PC-3 (cell line): ENCODE results near the gene ADCY10. TPM values are rescaled to one million over a fixed set of nuclear protein-coding genes. Genes with fewer than 3 reads are reported as not detected.

Experiments used
- ATAC-seq: fragments of 200-7000 bp; cut with Tn5 transposase; 2 replicates; pipeline ENCODE4 v1.9.1; 2020; ENCODE audit warnings: mild to moderate bottlenecking, moderate library complexity
- BruUV-seq: library from RNA; stranded (reverse); fragments of 400-500 nt; replicated peaks from 2 replicates; lab custom pipeline; 2021; lab: Mats Ljungman, UMichigan
- CTCF ChIA-PET: fragments of 300-600 bp; sonication (Branson Sonifier 250); formaldehyde crosslinking; loops from one replicate; lab custom pipeline; 2022; ENCODE audit warnings: antibody characterized with exemption; lab: Charles Lee
- POLR2A ChIA-PET: fragments of 300-600 bp; sonication (Branson Sonifier 250); formaldehyde crosslinking; loops from one replicate; lab custom pipeline; 2022; ENCODE audit warnings: antibody characterized with exemption; ENCODE audit not compliant: unreplicated experiment; lab: Charles Lee
- DNase-seq: peaks from one replicate; pipeline ENCODE4 v3.0.0-alpha.2; 2015
- H2AFZ ChIP-seq: fragments of 300-600 bp; sonication (generic); 2 replicates; pipeline ENCODE4 v1.6.0; 2016; ENCODE audit warnings: antibody characterized with exemption, low read length
- H3F3A ChIP-seq: fragments of 300-600 bp; sonication (generic); one replicate; pipeline ENCODE4 v1.6.0; 2017; ENCODE audit warnings: antibody characterized with exemption, low read length, control low read depth, mild to moderate bottlenecking; ENCODE audit not compliant: unreplicated experiment
- H3K27ac ChIP-seq: fragments of 300-600 bp; sonication (generic); 2 replicates; pipeline ENCODE4 v1.5.1; 2016; ENCODE audit warnings: mild to moderate bottlenecking, low read length
- H3K27me3 ChIP-seq: fragments of 300-600 bp; sonication (generic); 2 replicates; pipeline ENCODE4 v1.6.1; 2016; ENCODE audit warnings: low read length, mixed read lengths
- H3K36me3 ChIP-seq: fragments of 300-600 bp; sonication (generic); 2 replicates; pipeline ENCODE4 v1.6.1; 2016; ENCODE audit warnings: low read depth, mixed run types, low read length, mixed read lengths
- H3K4me1 ChIP-seq: fragments of 300-600 bp; sonication (generic); 2 replicates; pipeline ENCODE4 v1.5.1; 2016; ENCODE audit warnings: low read length; ENCODE audit not compliant: insufficient read depth
- H3K4me2 ChIP-seq: fragments of 300-600 bp; sonication (generic); 2 replicates; pipeline ENCODE4 v1.6.0; 2016; ENCODE audit warnings: low read length
- H3K4me3 ChIP-seq: fragments of 300-600 bp; sonication (generic); 2 replicates; pipeline ENCODE4 v1.5.1; 2016; ENCODE audit warnings: mild to moderate bottlenecking, low read length, mixed read lengths
- H3K79me2 ChIP-seq: fragments of 300-600 bp; sonication (generic); 2 replicates; pipeline ENCODE4 v1.6.1; 2017; ENCODE audit warnings: low read length, mixed read lengths
- H3K9ac ChIP-seq: fragments of 300-600 bp; sonication (generic); 2 replicates; pipeline ENCODE4 v1.6.0; 2016; ENCODE audit warnings: mild to moderate bottlenecking, low read length
- H3K9me2 ChIP-seq: fragments of 300-600 bp; sonication (generic); replicated peaks from 2 replicates; pipeline ENCODE4 v1.6.1; 2016; ENCODE audit warnings: mixed run types, low read length, mixed read lengths
- H3K9me3 ChIP-seq: fragments of 300-600 bp; sonication (generic); 2 replicates; pipeline ENCODE4 v1.6.1; 2016; ENCODE audit warnings: low read length, mixed read lengths
- H4K20me1 ChIP-seq: fragments of 300-600 bp; sonication (generic); 2 replicates; pipeline ENCODE4 v1.6.1; 2016; ENCODE audit warnings: low read length, mixed read lengths
- EZH2 ChIP-seq: fragments of 300-600 bp; sonication (generic); IDR thresholded peaks from one replicate; pipeline ENCODE4 v1.6.1; 2017; ENCODE audit warnings: antibody characterized with exemption, mild to moderate bottlenecking, low read length; ENCODE audit not compliant: unreplicated experiment
- EZH2phosphoT487 ChIP-seq: fragments of 300-600 bp; sonication (generic); IDR thresholded peaks from 2 replicates; pipeline ENCODE4 v1.6.1; 2018; ENCODE audit warnings: mild to moderate bottlenecking, antibody characterized with exemption, low read length, borderline replicate concordance
- intact Hi-C: fragments of 100-400 bp; cut with micrococcal nuclease; formaldehyde crosslinking; loops from 2 replicates; pipeline ENCODE4 v1.9.0; 2023
- total RNA-seq: library from RNA; depleted of rRNA; stranded (reverse); fragments of >200 nt; gene quantifications from 2 replicates; pipeline ENCODE4 v1.2.3, GENCODE V29; 2014
- TF ChIP-seq, protein P1 (sequence below): fragments of 300-600 bp; sonication (generic); conservative IDR thresholded peaks from 2 replicates; pipeline ENCODE4 v1.5.1; 2017; ENCODE audit warnings: antibody characterized with exemption, low read depth, mild to moderate bottlenecking, low read length

ADCY10 gene
- total RNA-seq, 1 experiment from 2014 or later = not detected

DNA sequence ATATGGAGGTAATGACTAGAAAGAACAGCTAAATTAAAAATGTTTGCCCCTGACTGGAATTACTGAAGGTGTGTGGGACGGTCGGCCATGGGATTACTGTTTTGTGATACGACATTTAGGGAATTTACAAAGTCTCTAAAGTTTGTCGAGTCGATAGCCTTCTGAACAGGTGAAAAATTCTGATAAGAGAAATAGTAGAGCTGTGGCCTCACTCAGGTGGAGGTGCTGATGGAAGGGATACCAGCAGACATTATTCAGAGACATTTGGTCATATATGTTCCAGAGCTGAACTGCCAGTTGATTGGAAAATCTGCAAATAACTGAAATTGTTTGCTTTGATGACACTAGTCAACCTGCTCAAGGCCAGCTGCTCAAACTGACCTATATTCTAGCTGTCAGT is 71.1 kb downstream of the ADCY10 start:
- Histone ChIP-seq H3K4me2 (no peak overlapping the region), H3K9me2 (no peaks in the 10 kb centered on the region), H2AFZ (no peak overlapping the region), H3K9ac (no peak overlapping the region), H4K20me1 (no peaks in the 10 kb centered on the region), H3K27ac (no peak overlapping the region), H3K4me1 (no peaks in the 10 kb centered on the region), H3K4me3 (no peak overlapping the region), H3K79me2 (no peaks in the 10 kb centered on the region), H3K9me3 (no peaks in the 10 kb centered on the region), H3K27me3 (no peaks in the 10 kb centered on the region), H3K36me3 (no peaks in the 10 kb centered on the region), H3F3A (no peaks in the 10 kb centered on the region)
- CTCF ChIA-PET = no interaction called here
- no TSS peak for BruUV-seq
- no peak for ATAC-seq
- POLR2A ChIA-PET = no interaction called here
- intact Hi-C loops = no loop called here
- TF ChIP-seq EZH2 (no peak), EZH2phosphoT487 (no peak)
- TF ChIP-seq, protein P1, sequence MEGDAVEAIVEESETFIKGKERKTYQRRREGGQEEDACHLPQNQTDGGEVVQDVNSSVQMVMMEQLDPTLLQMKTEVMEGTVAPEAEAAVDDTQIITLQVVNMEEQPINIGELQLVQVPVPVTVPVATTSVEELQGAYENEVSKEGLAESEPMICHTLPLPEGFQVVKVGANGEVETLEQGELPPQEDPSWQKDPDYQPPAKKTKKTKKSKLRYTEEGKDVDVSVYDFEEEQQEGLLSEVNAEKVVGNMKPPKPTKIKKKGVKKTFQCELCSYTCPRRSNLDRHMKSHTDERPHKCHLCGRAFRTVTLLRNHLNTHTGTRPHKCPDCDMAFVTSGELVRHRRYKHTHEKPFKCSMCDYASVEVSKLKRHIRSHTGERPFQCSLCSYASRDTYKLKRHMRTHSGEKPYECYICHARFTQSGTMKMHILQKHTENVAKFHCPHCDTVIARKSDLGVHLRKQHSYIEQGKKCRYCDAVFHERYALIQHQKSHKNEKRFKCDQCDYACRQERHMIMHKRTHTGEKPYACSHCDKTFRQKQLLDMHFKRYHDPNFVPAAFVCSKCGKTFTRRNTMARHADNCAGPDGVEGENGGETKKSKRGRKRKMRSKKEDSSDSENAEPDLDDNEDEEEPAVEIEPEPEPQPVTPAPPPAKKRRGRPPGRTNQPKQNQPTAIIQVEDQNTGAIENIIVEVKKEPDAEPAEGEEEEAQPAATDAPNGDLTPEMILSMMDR = no peak
- no peak for DNase-seq

DNA sequence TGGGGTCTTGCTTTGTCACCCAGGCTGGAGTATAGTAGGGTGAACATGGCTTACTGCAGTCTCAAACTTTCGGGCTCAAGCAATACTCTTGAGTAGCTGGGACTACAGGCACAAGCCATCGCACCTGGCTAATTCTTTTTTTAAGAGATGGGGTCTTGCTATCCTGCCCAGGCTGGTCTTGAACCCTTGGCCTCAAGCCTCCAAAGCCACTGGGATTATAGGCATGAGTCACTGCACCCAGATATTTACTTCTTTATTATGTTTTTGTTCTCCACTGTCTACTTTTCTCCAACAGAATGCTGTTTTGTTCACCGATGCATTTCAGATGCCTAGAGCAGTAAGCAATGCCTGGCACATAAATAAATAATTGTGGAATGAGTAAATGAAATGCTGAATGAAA is 72.4 kb downstream of the ADCY10 start:
- no peaks in the 10 kb centered on the region for H3K9me2 ChIP-seq
- POLR2A ChIA-PET = no interaction called here
- H3K9ac ChIP-seq = no peak overlapping the region
- H3K4me2 ChIP-seq = no peak overlapping the region
- no peak overlapping the region for H3K4me3 ChIP-seq
- no TSS peak for BruUV-seq
- intact Hi-C loops = no loop called here
- no peak overlapping the region for H3K27ac ChIP-seq
- no peaks in the 10 kb centered on the region for H3F3A ChIP-seq
- CTCF ChIA-PET = no interaction called here
- H3K4me1 ChIP-seq = no peaks in the 10 kb centered on the region
- no peaks in the 10 kb centered on the region for H3K79me2 ChIP-seq
- no peak for TF ChIP-seq EZH2
- no peak for TF ChIP-seq EZH2phosphoT487
- TF ChIP-seq, protein P1 = no peak
- H3K36me3 ChIP-seq = no peaks in the 10 kb centered on the region
- no peaks in the 10 kb centered on the region for H3K9me3 ChIP-seq
- H4K20me1 ChIP-seq = no peaks in the 10 kb centered on the region
- no peaks in the 10 kb centered on the region for H3K27me3 ChIP-seq
- no peak for ATAC-seq
- H2AFZ ChIP-seq = no peak overlapping the region
- DNase-seq = no peak

DNA sequence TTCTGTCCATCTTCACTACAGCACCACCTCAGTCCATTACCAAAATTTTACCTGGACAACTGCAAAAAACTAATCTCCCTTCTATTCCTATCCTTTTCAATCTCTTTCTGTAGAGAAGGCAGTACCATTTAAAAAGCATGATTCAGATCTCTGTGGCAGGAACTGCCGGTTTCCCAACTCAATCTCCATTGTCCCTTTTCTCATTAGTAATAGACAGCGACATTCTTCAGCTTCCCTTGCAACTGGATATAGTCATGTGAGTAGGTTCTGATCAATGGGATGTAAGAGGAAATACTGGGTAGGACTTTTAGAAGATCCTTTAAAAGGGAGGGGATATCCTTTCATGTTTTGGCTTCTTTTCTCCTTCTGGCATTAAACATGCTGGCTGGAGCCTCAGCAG is 74.9 kb downstream of the ADCY10 start:
- CTCF ChIA-PET = no interaction called here

More for the DNA sequence above, 74.9 kb downstream of the ADCY10 start:
- no peak overlapping the region for H3K9ac ChIP-seq
- TF ChIP-seq, protein P1 = no peak
- TF ChIP-seq EZH2 (no peak), EZH2phosphoT487 (no peak)
- DNase-seq (peak; percentile 22), ATAC-seq (no peak)
- no peaks in the 10 kb centered on the region for H3K9me3 ChIP-seq
- H3K27me3 ChIP-seq = no peaks in the 10 kb centered on the region
- H3K79me2 ChIP-seq = no peaks in the 10 kb centered on the region
- no peaks in the 10 kb centered on the region for H3F3A ChIP-seq
- intact Hi-C loops = no loop called here
- H3K4me1 ChIP-seq = no peaks in the 10 kb centered on the region
- H3K27ac ChIP-seq = no peak overlapping the region
- no peak overlapping the region for H3K4me2 ChIP-seq
- no peaks in the 10 kb centered on the region for H4K20me1 ChIP-seq
- POLR2A ChIA-PET = no interaction called here
- BruUV-seq = no TSS peak
- no peak overlapping the region for H2AFZ ChIP-seq
- H3K36me3 ChIP-seq = no peaks in the 10 kb centered on the region
- no peaks in the 10 kb centered on the region for H3K9me2 ChIP-seq
- H3K4me3 ChIP-seq = no peak overlapping the region
